Activated naive CD4-positive, alpha-beta T cell treated with anti-CD3 and anti-CD28 coated beads, Interleukin-2, amount 50 U/mL, for 16 hours (primary cell): ENCODE results near the gene PUM2.

Source experiments
- DNase-seq: peaks from one replicate; pipeline ENCODE4 v3.0.0-alpha.2; 2020

The PUM2 gene

GRCh38 chr2:20215183-20216040, 135.2 kb downstream of the PUM2 start:
- DNase-seq, result no peak

DNA sequence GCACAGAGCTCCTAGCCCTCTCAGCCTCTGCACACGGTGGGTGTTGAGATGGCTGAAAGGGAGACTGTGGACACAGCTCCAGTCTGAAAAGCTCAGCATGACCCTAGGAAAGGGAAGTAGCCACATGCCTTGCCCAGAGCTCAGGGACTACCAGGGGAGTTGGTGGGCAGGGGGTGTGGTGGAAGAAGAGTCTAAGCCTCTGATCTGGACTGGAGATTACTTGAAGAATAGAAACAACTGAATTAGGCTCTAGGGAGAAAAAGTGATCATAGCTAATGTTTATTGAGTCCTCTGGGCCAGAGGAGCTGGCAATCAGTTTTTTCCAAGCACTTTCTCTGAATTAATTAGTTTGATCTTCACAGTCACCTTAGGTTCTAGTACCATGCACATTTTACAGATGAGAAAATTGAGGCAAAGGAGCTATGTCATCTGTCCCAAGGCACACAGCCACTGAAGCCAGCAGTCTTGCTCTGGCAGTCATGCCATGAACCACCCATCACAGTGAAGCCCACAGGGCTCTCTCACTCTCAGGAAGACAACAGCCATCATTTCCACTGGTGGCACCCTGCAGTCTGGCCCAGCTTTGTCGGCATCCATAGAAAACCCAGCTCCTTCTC, 136.0 kb downstream of the PUM2 start:
- no peak for DNase-seq

DNA sequence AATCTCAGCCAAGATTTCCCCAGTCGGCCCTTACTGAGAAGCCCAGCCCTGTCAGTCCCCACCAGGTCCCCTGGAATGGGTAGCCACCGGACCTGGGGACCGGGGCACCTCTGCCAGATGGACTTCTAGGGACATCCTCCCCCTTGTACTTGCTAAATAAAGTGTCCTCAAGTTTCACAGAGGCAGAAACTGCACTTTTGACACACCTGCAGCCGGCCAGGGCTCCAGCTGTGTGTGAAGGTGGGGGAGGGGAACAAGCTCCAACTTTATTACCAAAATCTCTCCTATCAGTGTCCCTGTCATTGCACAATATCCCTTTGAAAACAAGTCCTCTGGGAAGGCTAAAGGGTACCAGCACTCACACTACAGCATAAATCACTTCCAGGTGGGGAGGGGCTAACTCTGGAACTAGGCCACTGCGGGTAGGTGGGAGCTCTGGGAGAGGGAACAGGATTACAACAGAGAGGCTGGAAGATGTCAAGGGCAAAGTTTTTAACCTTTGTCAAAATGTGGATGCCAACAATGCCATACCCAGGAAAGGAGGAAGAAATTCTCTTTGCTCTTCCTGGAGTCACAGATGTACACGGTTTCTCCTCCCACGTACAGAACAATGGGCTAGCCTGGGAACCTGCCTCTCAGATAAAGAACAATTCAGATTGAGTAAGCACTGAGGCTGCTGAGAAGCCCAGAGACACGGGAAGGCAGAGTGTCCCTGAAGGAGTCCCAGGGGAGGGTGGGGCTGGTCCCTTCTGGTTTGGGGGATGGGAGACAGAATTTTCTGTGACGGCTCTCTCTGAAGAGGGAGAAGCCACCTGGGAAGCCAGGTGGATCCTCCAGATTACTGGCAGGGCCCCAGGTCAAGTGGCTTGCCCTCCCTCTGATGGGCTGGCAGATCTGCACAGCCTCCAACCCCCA, 136.7 kb downstream of the PUM2 start:
- no peak for DNase-seq

GRCh38 chr2:20212871-20213503, 137.7 kb downstream of the PUM2 start:
- no peak for DNase-seq

DNA sequence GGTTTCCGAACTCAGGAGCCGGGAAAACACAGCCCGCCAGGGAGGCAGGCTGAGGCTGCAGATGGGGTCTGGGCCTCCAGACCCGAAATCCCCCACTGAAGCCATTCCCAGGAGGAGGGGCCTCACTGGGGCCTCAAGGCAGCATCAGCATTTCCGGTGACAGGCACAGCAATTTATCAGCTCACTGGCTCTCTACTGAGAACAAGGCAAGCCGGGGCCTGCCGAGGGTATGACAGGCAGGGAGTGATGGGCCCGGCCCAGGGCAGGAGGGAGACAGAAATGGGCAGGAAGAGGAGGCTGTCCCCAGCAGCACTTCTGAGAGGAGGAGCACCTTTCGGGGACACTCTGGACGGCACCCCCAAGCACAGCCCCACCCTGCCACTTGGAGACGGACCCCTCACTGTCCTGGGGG, 138.2 kb downstream of the PUM2 start:
- no peak for DNase-seq

- no peak for DNase-seq
Observed at GRCh38 chr2:20211860-20212458, 138.7 kb downstream of the PUM2 start.

DNA sequence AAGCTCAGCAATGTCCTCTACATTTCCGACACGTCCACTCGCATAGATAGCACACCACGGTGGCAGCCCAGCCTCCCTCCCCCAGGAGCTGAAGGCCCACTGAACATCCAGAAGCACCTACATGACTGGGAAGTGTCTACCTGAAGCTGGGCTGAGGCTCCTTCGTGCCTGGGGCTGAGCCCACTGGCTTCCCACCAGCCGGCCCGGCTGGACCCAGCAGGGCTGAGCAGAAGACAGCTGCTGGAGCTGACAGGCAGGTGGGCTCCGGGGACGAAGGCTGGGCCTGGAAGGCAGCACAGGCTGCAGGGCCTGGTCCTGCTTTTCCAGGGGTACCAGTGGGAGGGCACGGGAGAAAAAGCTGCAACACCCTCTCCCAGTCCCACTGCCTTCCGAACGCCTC, 139.2 kb downstream of the PUM2 start:
- DNase-seq, result no peak

GRCh38 chr2:20210462-20210861, 140.2 kb downstream of the PUM2 start:
- no peak for DNase-seq

- DNase-seq, result no peak
Observed at GRCh38 chr2:20209373-20210109, 141.1 kb downstream of the PUM2 start.

- no peak for DNase-seq
Observed at GRCh38 chr2:20208476-20208859, 142.2 kb downstream of the PUM2 start.

- DNase-seq, result no peak
Observed at GRCh38 chr2:20207051-20207450, 143.6 kb downstream of the PUM2 start.

DNA sequence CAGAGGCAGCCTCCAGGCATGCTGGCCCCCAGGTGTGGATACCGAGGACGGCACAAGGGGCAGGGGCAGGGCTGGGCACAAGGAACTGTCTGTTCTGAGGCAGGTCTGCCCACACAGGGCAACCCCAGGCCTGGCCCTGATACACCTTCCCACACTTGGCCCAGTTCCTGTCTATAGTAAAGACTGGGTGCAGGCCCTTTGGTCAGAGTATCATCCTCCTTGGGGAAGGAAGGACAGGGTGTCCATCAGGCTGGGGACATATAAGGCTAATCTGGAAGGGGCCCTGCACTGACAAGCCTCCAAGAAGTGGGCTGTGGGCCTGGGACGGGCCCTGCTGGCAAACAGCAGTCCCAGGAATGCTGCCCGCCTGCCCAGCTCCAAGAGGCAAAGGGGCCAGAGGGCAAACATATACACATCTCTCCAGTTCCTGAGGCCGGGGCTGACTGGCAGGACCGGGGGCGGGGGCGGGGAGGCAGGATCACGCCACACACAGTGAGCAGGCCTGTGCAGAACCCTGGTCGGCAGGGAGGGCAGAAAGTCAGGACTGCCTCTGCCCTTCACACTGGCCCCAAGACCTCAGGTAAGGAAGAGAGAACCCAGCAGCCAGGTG, 144.6 kb downstream of the PUM2 start:
- no peak for DNase-seq

GRCh38 chr2:20205069-20205468, 145.6 kb downstream of the PUM2 start:
- no peak for DNase-seq

- no peak for DNase-seq
Observed at GRCh38 chr2:20203521-20204225, 147.0 kb downstream of the PUM2 start.

DNA sequence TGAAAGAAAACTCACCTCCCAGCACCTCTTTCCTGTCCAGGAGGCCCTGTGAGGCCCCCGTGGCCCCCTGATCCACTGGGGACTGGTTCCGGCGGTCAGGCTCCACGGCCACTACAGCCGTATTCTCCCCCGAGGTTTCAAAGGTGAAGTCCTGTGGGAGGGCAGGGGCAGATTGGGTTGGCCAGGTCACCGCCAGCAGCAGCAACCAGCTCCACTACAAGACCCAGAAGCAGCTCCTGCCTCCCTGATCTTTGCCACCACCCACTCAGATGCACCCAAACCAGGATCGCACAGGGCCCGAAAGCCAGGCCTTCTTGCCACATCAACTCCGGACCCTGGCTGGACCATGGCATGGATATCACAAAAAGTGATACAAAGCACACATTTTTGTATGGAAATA, 147.6 kb downstream of the PUM2 start:
- no peak for DNase-seq

DNA sequence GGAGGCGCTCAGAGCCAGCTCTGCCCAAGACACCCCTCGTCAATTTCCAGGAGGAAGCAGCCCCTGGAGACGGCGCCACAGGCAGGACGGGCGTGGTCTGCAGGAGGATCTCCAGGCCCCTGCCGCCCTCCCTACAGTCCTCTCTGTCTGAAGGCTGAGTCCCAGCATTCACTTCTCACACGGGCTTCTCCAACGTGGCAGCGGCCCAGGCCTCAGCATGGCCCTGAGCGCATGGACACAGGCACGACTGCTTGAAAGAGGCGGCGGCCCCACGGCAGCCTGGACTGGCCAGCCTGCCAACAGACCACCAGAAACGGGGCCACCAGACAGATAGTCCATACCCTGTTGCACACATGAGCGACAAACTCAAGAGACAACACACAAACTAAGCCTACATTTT, 149.0 kb downstream of the PUM2 start:
- no peak for DNase-seq

DNA sequence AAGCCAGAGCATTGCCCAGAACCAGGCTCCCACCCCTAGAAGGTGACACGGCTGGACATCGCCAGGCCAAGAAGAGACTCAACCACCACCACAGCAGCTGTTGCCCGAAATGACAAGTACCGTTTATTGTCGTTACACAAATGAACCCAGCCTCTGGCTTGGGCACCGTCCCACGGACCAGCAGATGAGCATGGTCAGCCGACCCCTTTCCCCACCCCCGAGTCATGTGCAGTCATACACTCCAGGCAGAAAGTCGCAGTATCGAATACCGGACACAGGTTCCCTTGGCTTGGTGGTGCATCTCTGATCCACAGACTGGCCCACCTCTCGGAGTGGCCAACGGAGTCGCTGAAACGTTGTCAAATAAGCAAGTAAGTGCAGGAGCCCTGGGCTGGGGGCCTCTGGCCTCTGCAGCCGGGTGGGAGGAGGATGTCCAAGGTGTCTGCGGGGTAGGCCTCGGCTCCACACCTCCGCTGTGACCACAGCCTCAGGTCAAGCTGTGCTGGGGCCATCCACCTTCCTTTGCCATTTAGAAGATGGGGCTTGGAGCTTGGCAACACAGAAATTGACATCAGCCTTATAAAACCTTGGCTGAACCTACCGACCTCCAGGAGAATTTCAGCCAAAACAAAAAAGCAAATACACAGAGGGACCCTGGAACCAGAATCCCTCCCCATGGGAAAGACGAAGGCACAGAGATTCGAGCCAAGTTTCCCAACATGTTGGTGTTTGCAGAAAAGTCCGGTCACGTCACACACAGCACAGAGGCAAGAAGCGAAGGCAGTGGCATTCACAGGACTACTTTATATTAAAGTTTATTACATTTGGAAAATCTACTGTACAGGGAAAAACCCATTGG, 149.7 kb downstream of the PUM2 start:
- DNase-seq, result no peak

- DNase-seq, result no peak
Observed at GRCh38 chr2:20199633-20200270, 150.9 kb downstream of the PUM2 start.
